HUES6 (cell line): ENCODE data around the gene SMARCA4.
"Not testable (repeated sequence)": the region's sequence is repeated elsewhere in the genome, so short reads cannot be mapped to it uniquely, and the experiment has no call there.

Source experiments
- H3K27ac ChIP-seq: 2 replicates; pipeline ENCODE4 v1.7.0; 2013; ENCODE audit warnings: low read depth, mild to moderate bottlenecking, low read length, inconsistent platforms
- H3K27me3 ChIP-seq: 2 replicates; pipeline ENCODE4 v1.6.1; 2013; ENCODE audit warnings: low read length; ENCODE audit not compliant: control insufficient read depth, insufficient read depth
- H3K36me3 ChIP-seq: 2 replicates; pipeline ENCODE4 v1.6.1; 2013; ENCODE audit warnings: low read length; ENCODE audit not compliant: control insufficient read depth, insufficient read depth
- H3K4me1 ChIP-seq: 2 replicates; pipeline ENCODE4 v1.6.1; 2013; ENCODE audit warnings: low read length; ENCODE audit not compliant: control insufficient read depth, insufficient read depth
- H3K4me3 ChIP-seq: 2 replicates; pipeline ENCODE4 v1.5.1; 2013; ENCODE audit warnings: low read depth, low read length
- H3K9ac ChIP-seq: one replicate; pipeline ENCODE4 v1.6.1; 2013; ENCODE audit warnings: mild to moderate bottlenecking, low read length
- H3K9me3 ChIP-seq: 2 replicates; pipeline ENCODE4 v1.6.1; 2013; ENCODE audit warnings: low read depth, low read length; ENCODE audit not compliant: control insufficient read depth, insufficient read depth

SMARCA4 gene

GRCh38 chr19:10935371-10936059, 25.3 kb upstream of the SMARCA4 start:
- no peaks in the 10 kb centered on the region for H3K27me3 ChIP-seq
- H3K27ac ChIP-seq = no peak overlapping the region
- no peak overlapping the region for H3K4me3 ChIP-seq
- H3K9ac ChIP-seq = no peak overlapping the region
- H3K36me3 ChIP-seq = peaks cover 7% of the 10 kb centered on the region
- no peaks in the 10 kb centered on the region for H3K9me3 ChIP-seq
- H3K4me1 ChIP-seq = no peaks in the 10 kb centered on the region

DNA sequence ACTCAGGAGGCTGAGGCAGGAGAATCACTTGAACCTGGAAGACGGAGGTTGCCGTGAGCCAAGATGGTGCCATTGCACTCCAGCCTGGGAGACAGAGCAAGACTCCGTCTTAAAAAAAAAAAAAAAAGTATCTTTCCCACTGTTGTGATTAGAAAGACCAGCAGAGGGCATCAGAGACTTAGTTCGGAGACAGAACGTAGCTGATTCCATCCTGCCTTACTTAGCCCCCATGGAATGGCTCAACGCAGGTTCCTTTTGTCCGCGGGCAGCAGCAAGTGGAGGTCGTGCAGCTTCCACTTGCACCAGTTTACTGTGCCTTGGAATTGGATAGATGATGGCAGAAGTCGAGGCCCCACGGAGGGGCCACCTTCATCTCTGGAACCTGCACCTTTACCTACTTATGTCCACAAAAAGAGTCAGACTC, 24.2 kb upstream of the SMARCA4 start:
- Histone ChIP-seq H3K27ac (no peak overlapping the region), H3K9me3 (no peaks in the 10 kb centered on the region), H3K4me3 (no peak overlapping the region), H3K9ac (no peak overlapping the region), H3K4me1 (no peaks in the 10 kb centered on the region), H3K36me3 (peaks cover 4% of the 10 kb centered on the region; the same call in 1 of the 2 replicates), H3K27me3 (no peaks in the 10 kb centered on the region)

DNA sequence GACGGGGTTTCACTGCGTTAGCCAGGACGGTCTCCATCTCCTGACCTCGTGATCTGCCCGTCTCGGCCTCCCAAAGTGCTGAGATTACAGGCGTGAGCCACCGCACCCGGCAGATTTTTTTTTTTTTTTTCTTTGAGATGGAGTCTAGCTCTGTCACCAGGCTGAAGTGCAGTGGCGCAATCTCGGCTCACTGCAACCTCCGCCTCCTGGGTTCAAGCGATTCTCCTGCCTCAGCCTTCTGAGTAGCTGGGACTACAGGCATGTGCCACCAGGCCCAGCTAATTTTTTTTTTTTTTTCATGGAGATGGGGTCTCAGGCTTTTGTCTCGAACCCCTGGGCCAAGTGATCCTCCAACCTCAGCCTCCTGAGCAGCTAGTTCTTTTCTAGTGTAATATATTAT, 19.2 kb upstream of the SMARCA4 start:
- H3K4me1 ChIP-seq = not testable (repeated sequence)

GRCh38 chr19:10943412-10943811, 17.4 kb upstream of the SMARCA4 start:
- H3K4me3 ChIP-seq, H3K27me3 ChIP-seq, H3K9ac ChIP-seq, H3K36me3 ChIP-seq, H3K4me1 ChIP-seq, H3K27ac ChIP-seq, H3K9me3 ChIP-seq: not testable (repeated sequence)

More for the DNA sequence above, 19.2 kb upstream of the SMARCA4 start:
- H3K27me3 ChIP-seq, H3K9ac ChIP-seq, H3K27ac ChIP-seq, H3K36me3 ChIP-seq, H3K9me3 ChIP-seq, H3K4me3 ChIP-seq: not testable (repeated sequence)

DNA sequence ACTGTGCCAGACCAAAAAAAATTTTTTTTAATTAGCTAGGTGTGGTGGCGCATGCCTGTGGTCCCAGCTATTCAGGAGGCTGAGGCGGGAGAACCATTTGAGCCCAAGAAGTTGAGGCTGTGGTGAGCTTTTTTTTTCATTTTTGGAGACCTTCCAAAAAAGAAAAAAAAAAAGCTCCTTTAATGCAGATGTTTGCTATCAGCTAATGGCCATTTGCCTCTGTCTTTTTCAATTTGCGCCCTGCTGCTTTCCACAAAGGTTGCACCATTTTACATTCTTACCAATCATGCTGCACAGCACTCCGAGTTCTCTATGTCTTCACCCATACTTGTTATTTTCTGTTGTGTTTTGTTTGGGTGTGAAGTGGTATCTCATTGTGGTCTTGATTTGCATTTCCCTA, 15.6 kb upstream of the SMARCA4 start:
- Histone ChIP-seq H3K27ac (no peak overlapping the region), H3K9me3 (no peaks in the 10 kb centered on the region), H3K36me3 (no peaks in the 10 kb centered on the region), H3K4me3 (no peak overlapping the region), H3K9ac (no peak overlapping the region), H3K27me3 (no peaks in the 10 kb centered on the region), H3K4me1 (no peaks in the 10 kb centered on the region)

DNA sequence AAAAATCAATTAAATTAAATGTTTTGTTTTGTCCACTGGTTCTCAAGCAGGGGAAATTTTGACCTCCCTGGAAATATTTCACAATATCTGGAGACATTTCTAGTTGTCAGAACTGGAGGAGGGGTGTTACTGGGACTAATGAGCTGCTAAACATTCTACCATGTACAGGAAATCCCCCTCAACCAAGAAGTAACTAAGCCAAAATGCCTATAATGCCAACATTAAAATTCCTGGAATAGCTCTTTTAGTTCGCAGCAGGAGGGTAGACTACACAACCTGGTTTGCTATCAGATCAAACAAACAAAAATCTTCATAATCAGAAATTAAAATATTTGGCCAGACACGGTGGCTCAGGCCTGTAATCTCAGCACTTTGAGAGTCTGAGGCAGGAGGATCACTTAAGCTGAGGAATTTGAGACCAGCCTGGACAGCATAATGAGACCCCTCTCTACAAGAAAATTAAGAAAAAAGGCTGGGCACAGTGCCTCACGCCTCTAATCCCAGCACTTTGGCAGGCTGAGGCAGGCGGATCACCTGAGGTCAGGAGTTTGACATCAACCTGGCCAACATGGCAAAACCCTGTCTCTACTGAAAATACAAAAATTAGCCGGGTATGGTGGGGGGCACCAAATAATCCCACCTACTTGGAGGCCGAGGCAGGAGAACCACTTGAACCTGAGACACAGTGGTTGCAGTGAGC, 13.7 kb upstream of the SMARCA4 start:
- H3K9me3 ChIP-seq = no peaks in the 10 kb centered on the region
- no peak overlapping the region for H3K9ac ChIP-seq
- H3K27me3 ChIP-seq = no peaks in the 10 kb centered on the region
- no peaks in the 10 kb centered on the region for H3K4me1 ChIP-seq
- H3K27ac ChIP-seq = no peak overlapping the region
- no peak overlapping the region for H3K4me3 ChIP-seq
- no peaks in the 10 kb centered on the region for H3K36me3 ChIP-seq

DNA sequence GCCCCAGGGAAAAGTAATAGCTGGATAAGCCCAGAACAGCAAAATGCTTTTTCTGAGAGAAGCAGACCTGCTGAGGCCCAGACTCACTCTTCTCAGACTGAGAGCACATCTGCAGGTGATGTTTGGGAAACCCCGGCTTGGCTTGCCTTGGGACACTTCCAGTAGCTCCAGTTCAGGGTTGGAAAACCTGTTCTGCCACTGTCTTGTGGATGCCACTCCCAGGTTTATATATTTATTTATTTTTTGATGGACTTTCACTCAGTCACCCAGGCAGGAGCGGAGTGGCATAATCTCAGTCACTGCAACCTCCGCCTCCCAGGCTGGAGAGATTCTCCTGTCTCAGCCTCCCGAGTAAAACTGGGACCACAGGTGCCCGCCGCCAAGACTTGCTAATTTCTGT, 8.0 kb upstream of the SMARCA4 start:
- Histone ChIP-seq H3K4me1 (no peaks in the 10 kb centered on the region), H3K9me3 (no peaks in the 10 kb centered on the region), H3K27ac (no peak overlapping the region), H3K9ac (no peak overlapping the region), H3K27me3 (no peaks in the 10 kb centered on the region), H3K36me3 (no peaks in the 10 kb centered on the region), H3K4me3 (no peak overlapping the region)

- H3K9me3 ChIP-seq, H3K27ac ChIP-seq, H3K9ac ChIP-seq, H3K4me3 ChIP-seq, H3K36me3 ChIP-seq, H3K4me1 ChIP-seq, H3K27me3 ChIP-seq: not testable (repeated sequence)
These were observed 1.4 kb upstream of the SMARCA4 start for GRCh38 chr19:10959277-10959968.

DNA sequence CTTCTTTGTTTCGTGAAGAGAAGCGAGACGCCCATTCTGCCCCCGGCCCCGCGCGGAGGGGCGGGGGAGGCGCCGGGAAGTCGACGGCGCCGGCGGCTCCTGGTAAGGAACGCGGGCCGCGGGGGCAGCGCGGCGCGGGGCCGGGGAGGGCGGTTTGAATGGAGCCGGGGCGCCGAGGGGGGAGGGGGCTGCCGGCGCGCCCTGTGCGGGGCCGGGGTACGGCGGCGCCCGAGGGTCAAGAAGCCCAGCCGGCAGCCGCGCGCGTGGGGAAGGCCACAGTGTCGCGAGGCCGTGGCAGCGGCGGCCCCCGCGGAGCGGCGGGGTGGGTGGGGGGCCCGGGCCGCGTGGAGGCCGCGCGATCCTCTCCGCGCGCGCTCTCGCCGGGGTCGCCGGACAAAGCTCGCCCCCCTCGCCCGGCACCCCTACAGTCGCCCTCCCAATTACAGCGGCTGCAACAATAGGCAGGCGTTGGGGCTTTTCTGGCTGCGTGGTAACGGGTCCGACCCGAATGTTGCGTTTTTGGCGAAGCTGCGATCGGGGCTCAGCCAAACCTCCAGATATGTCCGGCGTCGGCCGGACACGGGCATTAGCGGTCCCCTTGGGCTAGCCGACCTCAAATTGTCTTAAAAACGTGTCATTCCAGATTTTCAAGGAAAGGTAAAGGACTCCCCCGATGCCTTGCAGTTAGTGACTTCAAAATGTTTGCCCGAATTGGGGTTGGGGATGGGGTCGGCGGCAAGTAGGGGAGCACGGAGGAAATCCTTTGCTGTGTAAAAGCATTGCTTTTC, 437 bp downstream of the SMARCA4 start:
- Histone ChIP-seq H3K9ac (peak overlapping the region; percentile 95), H3K4me1 (peaks cover 2% of the 10 kb centered on the region; the same call in 1 of the 2 replicates), H3K27me3 (no peaks in the 10 kb centered on the region), H3K4me3 (peak overlapping the region; percentile 94), H3K36me3 (0 out of 2 replicates have a peak, but pooled peaks cover 2% of the 10 kb centered on the region), H3K9me3 (no peaks in the 10 kb centered on the region), H3K27ac (peak overlapping the region; percentile 85; the same call in 1 of the 2 replicates)

- no peaks in the 10 kb centered on the region for H3K9me3 ChIP-seq
- peak overlapping the region; percentile 12; the same call in 1 of the 2 replicates for H3K4me3 ChIP-seq
- H3K27me3 ChIP-seq = no peaks in the 10 kb centered on the region
- H3K4me1 ChIP-seq = peaks cover 3% of the 10 kb centered on the region; the same call in 1 of the 2 replicates
- H3K9ac ChIP-seq = no peak overlapping the region
- 0 out of 2 replicates have a peak, but pooled peaks cover 2% of the 10 kb centered on the region for H3K36me3 ChIP-seq
- no peak overlapping the region for H3K27ac ChIP-seq
These were observed 2.0 kb downstream of the SMARCA4 start for GRCh38 chr19:10962863-10963262.
